Measurements from ENCODE around the gene PACRG.

PACRG gene

DNA sequence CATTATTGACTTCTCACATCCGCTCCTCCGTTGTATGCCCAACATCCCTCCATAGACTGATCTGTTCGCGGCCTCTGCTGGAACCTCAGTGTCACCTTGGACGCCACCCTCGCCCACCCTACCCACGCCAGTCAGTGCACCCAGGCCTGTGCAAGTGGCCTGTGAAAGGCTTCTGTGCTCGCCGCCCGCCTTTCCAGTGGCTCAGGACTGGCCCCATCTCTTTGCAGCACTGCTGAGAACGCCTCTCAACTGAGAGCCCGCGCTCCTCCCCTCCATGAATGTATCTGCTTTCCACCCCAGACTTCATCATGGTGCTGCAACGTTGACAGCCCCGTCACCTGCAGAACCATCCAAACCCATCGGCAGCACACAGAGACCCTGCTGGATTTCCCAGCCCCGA, 459.4 kb downstream of the PACRG start:
- Histone ChIP-seq H4K8ac (ENCODE audit: low read depth, low read length) (no peak overlapping the region), H3K27ac (ENCODE audit: low read depth, low read length) (no peak overlapping the region), H3K4me3 (ENCODE audit: low read depth, low read length) (no peak overlapping the region), H3K27me3 (ENCODE audit: insufficient read depth, low read length) (no peaks in the 10 kb centered on the region), H3K79me2 (ENCODE audit: control insufficient read depth, insufficient read depth, low read length, poor library complexity) (no peaks in the 10 kb centered on the region), H3K18ac (ENCODE audit: low read length) (no peak overlapping the region), H3K36me3 (ENCODE audit: control insufficient read depth in 1 of 2, insufficient read depth in 2 of 2, low read length in 2 of 2) (no peaks in the 10 kb centered on the region), H3K4me1 (ENCODE audit: control insufficient read depth in 1 of 2, insufficient read depth in 2 of 2, low read length in 2 of 2) (no peaks in the 10 kb centered on the region), H3K4me2 (ENCODE audit: low read length) (no peak overlapping the region), H3K9me3 (ENCODE audit: insufficient read depth, low read depth, low read length) (no peaks in the 10 kb centered on the region), H3K79me1 (ENCODE audit: low read length) (no peaks in the 10 kb centered on the region), H4K91ac (ENCODE audit: low read depth, low read length) (no peak overlapping the region), H3K9ac (ENCODE audit: low read length) (no peak overlapping the region), H2AK5ac (ENCODE audit: low read length) (no peak overlapping the region), H3K4ac (ENCODE audit: low read depth, low read length) (no peak overlapping the region), H2BK120ac (ENCODE audit: insufficient read depth, low read length, poor library complexity) (no peak overlapping the region), H3K14ac (ENCODE audit: low read length) (no peak overlapping the region), H2AFZ (ENCODE audit: insufficient read depth, low read length, poor library complexity) (no peak overlapping the region), H2BK12ac (ENCODE audit: low read length) (no peak overlapping the region), H2BK5ac (ENCODE audit: low read depth, low read length, poor library complexity) (no peak overlapping the region), H3K23ac (ENCODE audit: low read length) (no peak overlapping the region), H4K12ac (ENCODE audit: low read depth, low read length) (no peak overlapping the region)
- no peak for DNase-seq
- no CpG with 5 or more reads among the region's 17 CpGs for WGBS (ENCODE audit: extremely low coverage, insufficient coverage, insufficient read length)

DNA sequence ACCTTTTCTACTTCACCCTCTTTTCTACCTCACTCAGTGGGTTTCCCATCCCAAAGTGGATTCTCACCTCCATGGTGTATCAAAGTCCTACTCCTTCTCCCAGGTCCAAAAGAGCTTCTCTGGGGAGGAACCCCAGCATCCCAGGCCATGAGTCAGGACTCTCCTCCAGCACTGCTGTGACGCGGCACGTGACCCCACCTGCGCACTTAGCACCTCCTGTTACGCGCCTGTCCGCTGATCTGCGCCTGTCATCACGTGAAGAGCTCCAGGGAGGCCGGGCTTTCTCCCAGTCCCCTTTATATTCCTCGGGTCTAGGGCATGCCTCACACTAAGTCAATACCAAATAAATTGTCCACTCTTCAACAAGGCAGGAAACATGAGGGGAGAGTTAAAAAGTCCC, 459.8 kb downstream of the PACRG start:
- no CpG with 5 or more reads among the region's 11 CpGs for WGBS (ENCODE audit: extremely low coverage, insufficient coverage, insufficient read length)
- Histone ChIP-seq H3K27ac (ENCODE audit: low read depth, low read length) (no peak overlapping the region), H4K8ac (ENCODE audit: low read depth, low read length) (no peak overlapping the region), H3K4me1 (ENCODE audit: control insufficient read depth in 1 of 2, insufficient read depth in 2 of 2, low read length in 2 of 2) (no peaks in the 10 kb centered on the region), H3K4me3 (ENCODE audit: low read depth, low read length) (no peak overlapping the region), H3K36me3 (ENCODE audit: control insufficient read depth in 1 of 2, insufficient read depth in 2 of 2, low read length in 2 of 2) (no peaks in the 10 kb centered on the region), H3K14ac (ENCODE audit: low read length) (no peak overlapping the region), H4K12ac (ENCODE audit: low read depth, low read length) (no peak overlapping the region), H3K4me2 (ENCODE audit: low read length) (no peak overlapping the region), H3K23ac (ENCODE audit: low read length) (no peak overlapping the region), H3K27me3 (ENCODE audit: insufficient read depth, low read length) (no peaks in the 10 kb centered on the region), H3K79me1 (ENCODE audit: low read length) (no peaks in the 10 kb centered on the region), H2AFZ (ENCODE audit: insufficient read depth, low read length, poor library complexity) (no peak overlapping the region), H3K9me3 (ENCODE audit: insufficient read depth, low read depth, low read length) (no peaks in the 10 kb centered on the region), H2AK5ac (ENCODE audit: low read length) (no peak overlapping the region), H3K9ac (ENCODE audit: low read length) (no peak overlapping the region), H2BK12ac (ENCODE audit: low read length) (no peak overlapping the region), H3K79me2 (ENCODE audit: control insufficient read depth, insufficient read depth, low read length, poor library complexity) (no peaks in the 10 kb centered on the region), H2BK5ac (ENCODE audit: low read depth, low read length, poor library complexity) (no peak overlapping the region), H2BK120ac (ENCODE audit: insufficient read depth, low read length, poor library complexity) (no peak overlapping the region), H3K18ac (ENCODE audit: low read length) (no peak overlapping the region), H3K4ac (ENCODE audit: low read depth, low read length) (no peak overlapping the region), H4K91ac (ENCODE audit: low read depth, low read length) (no peak overlapping the region)
- DNase-seq, result no peak

DNA sequence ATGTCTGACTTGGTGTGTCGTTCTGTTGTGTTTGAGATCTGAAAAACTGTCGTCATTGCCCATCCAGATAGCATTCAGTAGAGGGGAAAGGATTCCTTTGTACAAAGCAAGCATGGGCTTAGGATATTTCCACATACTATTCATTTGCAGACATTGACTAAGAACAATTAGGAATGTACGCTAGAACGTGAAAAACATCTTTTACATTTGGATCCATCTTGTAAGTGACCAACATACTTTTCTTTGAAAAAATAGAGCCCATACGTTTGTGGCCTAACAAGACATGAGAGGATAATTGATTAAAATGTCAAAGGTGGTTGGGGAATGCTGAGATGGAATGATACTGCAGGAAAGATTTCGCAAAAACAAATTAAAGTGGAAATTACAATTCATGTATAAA, 461.0 kb downstream of the PACRG start:
- Histone ChIP-seq H3K4me3 (ENCODE audit: low read depth, low read length) (no peak overlapping the region), H3K14ac (ENCODE audit: low read length) (no peak overlapping the region), H3K4me1 (ENCODE audit: control insufficient read depth in 1 of 2, insufficient read depth in 2 of 2, low read length in 2 of 2) (no peaks in the 10 kb centered on the region), H3K36me3 (ENCODE audit: control insufficient read depth in 1 of 2, insufficient read depth in 2 of 2, low read length in 2 of 2) (no peaks in the 10 kb centered on the region), H3K79me2 (ENCODE audit: control insufficient read depth, insufficient read depth, low read length, poor library complexity) (no peaks in the 10 kb centered on the region), H3K27ac (ENCODE audit: low read depth, low read length) (no peak overlapping the region), H3K9me3 (ENCODE audit: insufficient read depth, low read depth, low read length) (no peaks in the 10 kb centered on the region), H2BK5ac (ENCODE audit: low read depth, low read length, poor library complexity) (no peak overlapping the region), H2BK120ac (ENCODE audit: insufficient read depth, low read length, poor library complexity) (no peak overlapping the region), H3K18ac (ENCODE audit: low read length) (no peak overlapping the region), H2BK12ac (ENCODE audit: low read length) (no peak overlapping the region), H3K27me3 (ENCODE audit: insufficient read depth, low read length) (no peaks in the 10 kb centered on the region), H4K12ac (ENCODE audit: low read depth, low read length) (no peak overlapping the region), H3K23ac (ENCODE audit: low read length) (no peak overlapping the region), H2AFZ (ENCODE audit: insufficient read depth, low read length, poor library complexity) (no peak overlapping the region), H3K4ac (ENCODE audit: low read depth, low read length) (no peak overlapping the region), H2AK5ac (ENCODE audit: low read length) (no peak overlapping the region), H4K8ac (ENCODE audit: low read depth, low read length) (no peak overlapping the region), H4K91ac (ENCODE audit: low read depth, low read length) (no peak overlapping the region), H3K79me1 (ENCODE audit: low read length) (no peaks in the 10 kb centered on the region), H3K4me2 (ENCODE audit: low read length) (no peak overlapping the region), H3K9ac (ENCODE audit: low read length) (no peak overlapping the region)
- DNase-seq, result peak; percentile 45 to 95
- WGBS (ENCODE audit: extremely low coverage, insufficient coverage, insufficient read length), result no CpG with 5 or more reads among the region's 6 CpGs

DNA sequence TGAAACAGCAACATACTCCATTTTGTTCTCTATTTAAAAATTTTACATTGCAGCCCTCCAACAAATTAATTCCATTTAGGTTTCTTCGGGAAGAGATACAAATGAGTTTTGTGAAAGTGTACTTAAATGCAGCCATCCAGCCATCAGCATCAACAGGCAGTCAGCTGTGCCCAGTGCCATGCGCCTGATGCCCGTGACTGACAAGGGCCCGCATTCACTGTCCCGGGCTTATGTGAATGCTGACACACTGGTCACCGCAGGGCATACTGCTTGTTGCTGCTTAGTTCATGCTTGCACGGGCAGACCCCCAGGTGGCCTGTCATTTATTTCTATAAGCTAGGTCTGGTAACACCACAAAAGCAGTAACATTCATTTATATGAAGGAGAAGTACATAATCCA, 461.8 kb downstream of the PACRG start:
- DNase-seq, result no peak
- Histone ChIP-seq H3K9me3 (ENCODE audit: insufficient read depth, low read depth, low read length) (no peaks in the 10 kb centered on the region), H2AK5ac (ENCODE audit: low read length) (no peak overlapping the region), H4K12ac (ENCODE audit: low read depth, low read length) (no peak overlapping the region), H3K79me1 (ENCODE audit: low read length) (no peaks in the 10 kb centered on the region), H3K4ac (ENCODE audit: low read depth, low read length) (no peak overlapping the region), H3K14ac (ENCODE audit: low read length) (no peak overlapping the region), H3K18ac (ENCODE audit: low read length) (no peak overlapping the region), H3K36me3 (ENCODE audit: control insufficient read depth in 1 of 2, insufficient read depth in 2 of 2, low read length in 2 of 2) (no peaks in the 10 kb centered on the region), H3K4me3 (ENCODE audit: low read depth, low read length) (no peak overlapping the region), H4K91ac (ENCODE audit: low read depth, low read length) (no peak overlapping the region), H3K9ac (ENCODE audit: low read length) (no peak overlapping the region), H3K27me3 (ENCODE audit: insufficient read depth, low read length) (no peaks in the 10 kb centered on the region), H2BK120ac (ENCODE audit: insufficient read depth, low read length, poor library complexity) (no peak overlapping the region), H2AFZ (ENCODE audit: insufficient read depth, low read length, poor library complexity) (no peak overlapping the region), H4K8ac (ENCODE audit: low read depth, low read length) (no peak overlapping the region), H2BK5ac (ENCODE audit: low read depth, low read length, poor library complexity) (no peak overlapping the region), H3K4me1 (ENCODE audit: control insufficient read depth in 1 of 2, insufficient read depth in 2 of 2, low read length in 2 of 2) (peaks cover 0 to 4% of the 10 kb centered on the region in 2 experiments), H3K79me2 (ENCODE audit: control insufficient read depth, insufficient read depth, low read length, poor library complexity) (no peaks in the 10 kb centered on the region), H3K4me2 (ENCODE audit: low read length) (no peak overlapping the region), H3K27ac (ENCODE audit: low read depth, low read length) (no peak overlapping the region), H2BK12ac (ENCODE audit: low read length) (no peak overlapping the region), H3K23ac (ENCODE audit: low read length) (no peak overlapping the region)
- no CpG with 5 or more reads among the region's 7 CpGs for WGBS (ENCODE audit: extremely low coverage, insufficient coverage, insufficient read length)
